MM.1S (cell line): ENCODE data around the gene NFKB2.

ENCODE experiments used
- DNase-seq: peaks from one replicate; pipeline ENCODE4 v3.0.0-alpha.2; 2015
- H2AFZ ChIP-seq: fragments of 300-600 bp; sonication (generic); 2 replicates; pipeline ENCODE4 v1.6.0; 2016; ENCODE audit warnings: antibody characterized with exemption, low read length
- H3F3A ChIP-seq: fragments of 300-600 bp; sonication (generic); 2 replicates; pipeline ENCODE4 v1.6.1; 2016; ENCODE audit warnings: mild to moderate bottlenecking, antibody characterized with exemption, low read length, moderate library complexity, mixed read lengths; ENCODE audit not compliant: insufficient read depth
- H3K27ac ChIP-seq: fragments of 300-600 bp; sonication (generic); 2 replicates; pipeline ENCODE4 v1.5.1; 2016; ENCODE audit warnings: mild to moderate bottlenecking, low read length
- H3K27me3 ChIP-seq: fragments of 300-600 bp; sonication (generic); replicated peaks from 2 replicates; pipeline ENCODE4 v1.6.0; 2016; ENCODE audit warnings: low read length; ENCODE audit not compliant: insufficient read depth
- H3K36me3 ChIP-seq: fragments of 300-600 bp; sonication (generic); replicated peaks from 2 replicates; pipeline ENCODE4 v1.6.1; 2016; ENCODE audit warnings: mild to moderate bottlenecking, low read length, mixed read lengths; ENCODE audit not compliant: insufficient read depth
- H3K4me1 ChIP-seq: fragments of 300-600 bp; sonication (generic); 2 replicates; pipeline ENCODE4 v1.6.1; 2016; ENCODE audit warnings: low read length, mixed read lengths
- H3K4me2 ChIP-seq: fragments of 300-600 bp; sonication (generic); 2 replicates; pipeline ENCODE4 v1.6.0; 2016; ENCODE audit warnings: low read depth, low read length
- H3K4me3 ChIP-seq: fragments of 300-600 bp; sonication (generic); 2 replicates; pipeline ENCODE4 v1.5.1; 2016; ENCODE audit warnings: low read length, mixed read lengths
- H3K79me2 ChIP-seq: fragments of 300-600 bp; sonication (generic); 2 replicates; pipeline ENCODE4 v1.6.1; 2016; ENCODE audit warnings: mixed run types, low read length, mixed read lengths
- H3K9ac ChIP-seq: fragments of 300-600 bp; sonication (generic); 2 replicates; pipeline ENCODE4 v1.6.1; 2016; ENCODE audit warnings: low read length, mixed read lengths
- H3K9me2 ChIP-seq: fragments of 300-600 bp; sonication (generic); replicated peaks from 2 replicates; pipeline ENCODE4 v1.6.1; 2016; ENCODE audit warnings: mild to moderate bottlenecking, low read length, mixed read lengths; ENCODE audit not compliant: insufficient read depth
- H3K9me3 ChIP-seq: fragments of 300-600 bp; sonication (generic); replicated peaks from 2 replicates; pipeline ENCODE4 v1.6.1; 2016; ENCODE audit warnings: mild to moderate bottlenecking, low read length, mixed read lengths; ENCODE audit not compliant: insufficient read depth
- H4K20me1 ChIP-seq: fragments of 300-600 bp; sonication (generic); 2 replicates; pipeline ENCODE4 v1.6.1; 2016; ENCODE audit warnings: mild to moderate bottlenecking, low read length, moderate library complexity, mixed read lengths; ENCODE audit not compliant: insufficient read depth
- CTCF ChIP-seq: fragments of 300-600 bp; sonication (generic); IDR thresholded peaks from 2 replicates; pipeline ENCODE4 v1.5.1; 2016; ENCODE audit warnings: antibody characterized with exemption, low read length, mixed read lengths
- EZH2 ChIP-seq: fragments of 300-600 bp; sonication (generic); optimal IDR thresholded peaks from 2 replicates; pipeline ENCODE3; 2017; ENCODE audit warnings: low read depth, mild to moderate bottlenecking, antibody characterized with exemption, low read length, mixed read lengths
- EZH2phosphoT487 ChIP-seq: fragments of 300-600 bp; sonication (generic); IDR thresholded peaks from 2 replicates; pipeline ENCODE4 v1.6.1; 2018; ENCODE audit warnings: antibody characterized with exemption, low read length

The NFKB2 gene

GRCh38 chr10:102376901-102377300 is 18.6 kb upstream of the NFKB2 start:
- H3K36me3 ChIP-seq, result no peaks in the 10 kb centered on the region

GRCh38 chr10:102379383-102379782 is 16.1 kb upstream of the NFKB2 start:
- Histone ChIP-seq H3K27ac (no peak overlapping the region), H3K9me2 (no peaks in the 10 kb centered on the region), H2AFZ (no peak overlapping the region), H3K4me2 (no peak overlapping the region), H3K9me3 (no peaks in the 10 kb centered on the region), H3K4me1 (no peaks in the 10 kb centered on the region), H3F3A (no peaks in the 10 kb centered on the region), H3K4me3 (no peak overlapping the region), H4K20me1 (no peaks in the 10 kb centered on the region), H3K27me3 (no peaks in the 10 kb centered on the region), H3K36me3 (no peaks in the 10 kb centered on the region), H3K9ac (no peak overlapping the region), H3K79me2 (no peaks in the 10 kb centered on the region)
- no peak for DNase-seq
- TF ChIP-seq EZH2phosphoT487 (no peak), EZH2 (no peak), CTCF (no peak)

More at GRCh38 chr10:102376901-102377300, 18.6 kb upstream of the NFKB2 start:
- H3K79me2 ChIP-seq, result no peaks in the 10 kb centered on the region
- H3K9me2 ChIP-seq, result no peaks in the 10 kb centered on the region
- H3K27ac ChIP-seq, result no peak overlapping the region
- H3K4me1 ChIP-seq, result no peaks in the 10 kb centered on the region
- DNase-seq, result no peak
- H3K9ac ChIP-seq, result no peak overlapping the region
- no peaks in the 10 kb centered on the region for H3K27me3 ChIP-seq
- no peaks in the 10 kb centered on the region for H3F3A ChIP-seq
- no peak overlapping the region for H3K4me3 ChIP-seq
- no peak for TF ChIP-seq EZH2phosphoT487
- TF ChIP-seq CTCF, result no peak
- no peak for TF ChIP-seq EZH2
- H3K9me3 ChIP-seq, result no peaks in the 10 kb centered on the region
- no peak overlapping the region for H2AFZ ChIP-seq
- no peaks in the 10 kb centered on the region for H4K20me1 ChIP-seq
- H3K4me2 ChIP-seq, result no peak overlapping the region

GRCh38 chr10:102381983-102382382 is 13.5 kb upstream of the NFKB2 start:
- Histone ChIP-seq H3K4me3 (no peak overlapping the region), H3K27ac (no peak overlapping the region)
- no peak for TF ChIP-seq CTCF
- TF ChIP-seq EZH2, result no peak
- no peak for TF ChIP-seq EZH2phosphoT487

More at GRCh38 chr10:102381983-102382382, 13.5 kb upstream of the NFKB2 start:
- Histone ChIP-seq H3K9me2 (no peaks in the 10 kb centered on the region), H3K4me2 (no peak overlapping the region), H4K20me1 (no peaks in the 10 kb centered on the region), H3K79me2 (no peaks in the 10 kb centered on the region), H3K9me3 (no peaks in the 10 kb centered on the region), H3F3A (no peaks in the 10 kb centered on the region), H3K36me3 (no peaks in the 10 kb centered on the region), H2AFZ (no peak overlapping the region), H3K9ac (no peak overlapping the region), H3K4me1 (no peaks in the 10 kb centered on the region), H3K27me3 (no peaks in the 10 kb centered on the region)
- no peak for DNase-seq
